Pancreas (tissue), 10 donors: ENCODE data around the gene CSNK2B. TPM values are rescaled to one million over a fixed set of nuclear protein-coding genes. Genes with fewer than 3 reads are reported as not detected.

Source experiments
- ATAC-seq, 4 donors: fragments of 200-7000 bp; cut with Tn5 transposase; one replicate each; pipeline versions ENCODE4 v1.8.0 to v1.9.1; 2020; ENCODE audit warnings: mild to moderate bottlenecking in 4 of 4, moderate library complexity in 4 of 4
- DNase-seq, 6 donors: peaks; one replicate each; pipeline ENCODE4 v3.0.0-alpha.2; 2020
- FAIRE-seq: peaks from 2 replicates; lab custom pipeline; 2012; peaks lifted over from hg19 to GRCh38; lab: Jason Lieb, UNC
- H3K27ac ChIP-seq, 4 donors: fragments of 200-600 bp; sonication (generic); 1 replicate in 3 of 4; 2 replicates in 1 of 4; pipeline versions ENCODE4 v1.5.0 to v1.8.0; 2020
- H3K27me3 ChIP-seq, 4 donors: fragments of 200-600 bp; one replicate each; pipeline ENCODE4 v1.8.0; 2021
- H3K36me3 ChIP-seq, 3 donors: fragments of 200-600 bp; sonication (generic) in 1 of 3; one replicate each; pipeline versions ENCODE4 v1.5.0 to v1.8.0; 2020 to 2021
- H3K4me1 ChIP-seq, 3 donors: fragments of 200-600 bp; one replicate each; pipeline ENCODE4 v1.8.0; 2021
- H3K4me3 ChIP-seq, 4 donors: fragments of 200-600 bp; sonication (generic) in 2 of 4; one replicate each; pipeline versions ENCODE4 v1.5.0 to v1.8.0; 2020 to 2021
- H3K9me3 ChIP-seq, 4 donors: fragments of 200-600 bp; one replicate each; pipeline ENCODE4 v1.8.0; 2021
- WGBS, 2 donors: extraction: QIAGEN DNeasy Blood & Tissue Kit; methylation state at CpG; one replicate each; pipeline ENCODE4 v1.1.7; 2013; 5-methylcytosine and 5-hydroxymethylcytosine counted together
- intact Hi-C, 3 donors: fragments of 100-400 bp; cut with DNase I; formaldehyde crosslinking; loops; one replicate each; pipeline versions ENCODE4 v1.11.1 to v1.14.2; 2022
- polyA plus RNA-seq, 2 donors: library from polyadenylated mRNA; stranded (reverse); fragments of 200-250 nt; gene quantifications; one replicate each; pipeline ENCODE4 v1.2.3, GENCODE V29; 2013
- total RNA-seq, 6 donors: library from RNA; stranded (reverse); fragmentation: NEBNext Ultra II Directional in 4 of 6; extraction: Animal tissue kit (Norgen Biotek cat#: 25700) in 4 of 6; gene quantifications; one replicate each; pipeline versions ENCODE4 v1.2.1 to v1.2.4, GENCODE V29; 2021 to 2023
- TF ChIP-seq, protein P1 (sequence below), 4 donors: fragments of 200-600 bp; sonication (generic) in 3 of 4; IDR thresholded peaks; one replicate each; pipeline versions ENCODE4 v1.5.0 to v1.8.0; 2021; ENCODE audit warnings: antibody characterized with exemption in 4 of 4
- donor health status: healthy with polysubstance abuse.
- donor health status: DM: no; HTN: no; CAD: no; lungs with moderate emphysema.
- donor health status: DM: no; HTN: no; CAD: no.
- donor health status: control.
- donor health status: control.
- donor health status: Bipolar disorder and iron deficiency.
- donor health status: DM: yes; HTN: yes; CAD: no.
- donor health status: DM: no; HTN: no; CAD: no.
- donor health status: DM: no; HTN: no; CAD: no.
- donor health status: DM: yes; HTN: yes; CAD: no.

CSNK2B gene
- total and polyA plus RNA-seq, 8 donors = 48.1 to 116 (median 59.3) TPM

DNA sequence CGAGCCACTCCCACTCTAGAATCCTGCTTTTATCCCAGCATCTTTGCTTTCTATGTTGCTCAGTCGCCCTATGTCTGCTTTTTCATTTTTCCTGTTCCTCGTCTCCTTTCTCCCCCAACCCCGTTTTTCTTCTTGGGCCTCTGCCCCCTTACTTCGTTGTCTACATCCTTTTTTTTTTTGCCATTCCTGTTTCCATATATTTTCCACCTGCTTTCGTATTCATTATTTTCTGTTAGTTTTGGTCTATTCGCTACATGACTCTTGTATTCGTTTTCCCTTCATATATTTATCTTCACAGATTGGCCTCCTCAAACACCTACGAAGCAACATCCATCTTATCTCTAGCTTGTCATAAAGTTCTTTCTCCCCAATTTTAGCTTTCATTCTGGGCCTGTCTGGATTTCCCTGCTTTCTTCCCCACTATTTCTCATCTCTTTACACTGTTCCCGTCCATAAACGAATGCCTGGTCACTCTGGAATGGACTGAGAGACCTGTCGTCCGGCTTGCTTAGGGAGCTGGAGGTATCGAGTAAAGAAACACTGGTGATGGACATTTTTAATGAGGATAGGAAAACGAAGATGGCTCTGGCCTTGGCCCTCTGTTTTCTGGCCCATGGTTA, 44.5 kb upstream of the CSNK2B start:
- no peak for ATAC-seq
- TF ChIP-seq, protein P1, sequence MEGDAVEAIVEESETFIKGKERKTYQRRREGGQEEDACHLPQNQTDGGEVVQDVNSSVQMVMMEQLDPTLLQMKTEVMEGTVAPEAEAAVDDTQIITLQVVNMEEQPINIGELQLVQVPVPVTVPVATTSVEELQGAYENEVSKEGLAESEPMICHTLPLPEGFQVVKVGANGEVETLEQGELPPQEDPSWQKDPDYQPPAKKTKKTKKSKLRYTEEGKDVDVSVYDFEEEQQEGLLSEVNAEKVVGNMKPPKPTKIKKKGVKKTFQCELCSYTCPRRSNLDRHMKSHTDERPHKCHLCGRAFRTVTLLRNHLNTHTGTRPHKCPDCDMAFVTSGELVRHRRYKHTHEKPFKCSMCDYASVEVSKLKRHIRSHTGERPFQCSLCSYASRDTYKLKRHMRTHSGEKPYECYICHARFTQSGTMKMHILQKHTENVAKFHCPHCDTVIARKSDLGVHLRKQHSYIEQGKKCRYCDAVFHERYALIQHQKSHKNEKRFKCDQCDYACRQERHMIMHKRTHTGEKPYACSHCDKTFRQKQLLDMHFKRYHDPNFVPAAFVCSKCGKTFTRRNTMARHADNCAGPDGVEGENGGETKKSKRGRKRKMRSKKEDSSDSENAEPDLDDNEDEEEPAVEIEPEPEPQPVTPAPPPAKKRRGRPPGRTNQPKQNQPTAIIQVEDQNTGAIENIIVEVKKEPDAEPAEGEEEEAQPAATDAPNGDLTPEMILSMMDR (IDR thresholded peaks at IDR 0.05) = no peak
- Histone ChIP-seq H3K36me3 (peaks cover 10 to 25% (median 24%) of the 10 kb centered on the region in 3 donors), H3K27me3 (no peaks in the 10 kb centered on the region), H3K4me3 (peak overlapping the region; percentile 58 to 88 (median 78)), H3K4me1 (peaks cover 4 to 8% (median 4%) of the 10 kb centered on the region in 3 donors), H3K27ac (peak overlapping the region; percentile 80 to 92 (median 88)), H3K9me3 (no peaks in the 10 kb centered on the region)
- intact Hi-C loops = no loop called here
- DNase-seq = no peak
- WGBS, 2 donors = 4 to 7% methylated on average over 15 of the region's 15 CpGs
- FAIRE-seq = no peak

DNA sequence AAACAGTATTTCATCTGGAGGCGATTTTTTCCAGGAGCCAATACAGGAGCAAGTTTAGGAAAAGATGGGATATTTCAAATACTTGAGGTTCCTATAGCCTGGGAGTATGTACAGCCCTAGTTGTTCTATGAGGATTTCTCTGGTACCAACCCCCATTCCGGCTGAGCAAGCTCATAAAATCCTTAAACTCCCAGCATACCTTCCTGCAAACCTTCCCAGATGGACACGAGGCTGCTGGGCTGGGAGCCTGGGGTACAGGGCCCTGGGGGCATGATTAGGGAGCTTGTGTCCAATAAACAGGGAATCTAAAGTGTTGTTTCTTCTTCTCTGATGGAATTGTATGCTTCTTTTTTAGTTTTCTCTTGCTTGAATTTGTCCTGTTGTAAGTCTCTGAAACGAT, 43.9 kb upstream of the CSNK2B start:
- Histone ChIP-seq H3K27ac (peak overlapping the region in 2 of 4 donors; percentile 91 to 92), H3K9me3 (no peaks in the 10 kb centered on the region), H3K36me3 (peaks cover 15 to 30% (median 30%) of the 10 kb centered on the region in 3 donors), H3K27me3 (no peaks in the 10 kb centered on the region), H3K4me1 (peaks cover 4 to 8% (median 4%) of the 10 kb centered on the region in 3 donors), H3K4me3 (peak overlapping the region in 3 of 4 donors; percentile 58 to 88 (median 78))
- FAIRE-seq (no peak), ATAC-seq (no peak), DNase-seq (no peak)
- TF ChIP-seq, protein P1 (IDR thresholded peaks at IDR 0.05) = no peak
- 15 to 18% methylated on average over 4 of the region's 4 CpGs for WGBS, 2 donors
- intact Hi-C loops = no loop called here

DNA sequence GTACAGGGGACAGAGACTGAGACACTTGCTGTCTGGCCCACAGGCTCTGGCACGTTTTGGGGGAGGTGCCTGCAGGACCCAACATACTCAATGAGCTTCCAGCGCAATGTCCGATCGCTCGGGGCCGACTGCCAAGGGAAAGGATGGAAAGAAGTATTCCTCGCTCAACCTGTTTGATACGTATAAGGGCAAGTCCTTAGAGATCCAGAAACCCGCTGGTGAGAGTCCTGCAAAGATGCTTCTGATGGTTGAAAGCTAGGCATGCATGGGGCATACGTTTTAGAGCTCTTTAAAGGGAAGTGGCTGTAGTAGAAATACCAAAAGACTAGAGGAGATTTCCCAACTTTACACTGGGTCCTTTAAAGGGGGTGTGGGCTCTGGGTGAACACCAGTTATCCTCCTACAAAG, 43.2 kb upstream of the CSNK2B start:
- 19 to 31% methylated on average over 10 of the region's 10 CpGs for WGBS, 2 donors
- Histone ChIP-seq H3K9me3 (no peaks in the 10 kb centered on the region), H3K4me3 (peak overlapping the region in 1 of 4 donors; percentile 78), H3K36me3 (peaks cover 19 to 37% (median 36%) of the 10 kb centered on the region in 3 donors), H3K27me3 (no peaks in the 10 kb centered on the region), H3K4me1 (peaks cover 4 to 8% (median 4%) of the 10 kb centered on the region in 3 donors), H3K27ac (peak overlapping the region in 1 of 4 donors; percentile 91)
- TF ChIP-seq, protein P1 (IDR thresholded peaks at IDR 0.05) = no peak
- intact Hi-C loops = no loop called here
- FAIRE-seq = no peak
- DNase-seq = peak in 1 of 6 donors; percentile 42
- no peak for ATAC-seq

DNA sequence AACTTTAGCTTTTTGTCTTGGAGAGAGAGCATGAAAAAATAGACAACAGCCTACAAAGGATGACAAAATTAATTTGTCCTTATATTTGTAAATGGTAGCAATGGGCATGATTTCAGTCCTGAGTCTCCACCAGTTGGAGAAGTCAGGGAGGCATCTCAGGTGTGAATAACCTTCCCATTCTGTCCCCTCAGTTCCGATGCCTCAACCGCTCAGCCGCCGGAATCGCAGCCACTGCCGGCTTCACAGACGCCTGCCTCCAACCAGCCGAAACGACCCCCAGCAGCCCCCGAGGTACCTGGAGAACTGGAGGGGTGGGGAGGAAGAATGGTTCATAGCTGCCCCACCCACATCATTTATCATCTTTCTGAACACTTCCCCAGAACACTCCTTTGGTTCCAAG, 41.8 kb upstream of the CSNK2B start:
- intact Hi-C loops = no loop called here
- ATAC-seq = no peak
- TF ChIP-seq, protein P1 (IDR thresholded peaks at IDR 0.05) = no peak
- DNase-seq = no peak
- Histone ChIP-seq H3K27ac (no peak overlapping the region), H3K4me1 (peaks cover 4 to 8% (median 4%) of the 10 kb centered on the region in 3 donors), H3K4me3 (no peak overlapping the region), H3K27me3 (no peaks in the 10 kb centered on the region), H3K36me3 (peaks cover 22 to 51% (median 48%) of the 10 kb centered on the region in 3 donors), H3K9me3 (no peaks in the 10 kb centered on the region)
- FAIRE-seq = no peak
- 86 to 92% methylated on average over 10 of the region's 10 CpGs for WGBS, 2 donors

DNA sequence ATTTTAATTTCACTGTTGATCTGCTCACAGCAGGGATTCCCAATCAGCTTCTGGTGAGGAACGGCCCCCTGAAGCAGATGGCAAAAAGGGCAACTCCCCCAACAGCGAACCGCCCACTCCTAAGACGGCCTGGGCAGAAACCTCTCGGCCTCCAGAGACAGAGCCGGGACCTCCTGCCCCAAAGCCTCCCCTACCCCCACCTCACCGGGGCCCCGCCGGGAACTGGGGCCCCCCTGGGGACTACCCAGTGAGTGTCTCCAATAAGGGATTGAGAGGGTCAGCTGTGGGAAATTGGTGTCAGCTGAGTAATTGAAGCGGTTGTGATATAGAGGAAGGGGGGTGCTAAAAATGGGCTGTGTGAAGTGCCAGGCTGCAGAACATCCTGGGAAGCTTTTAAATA, 38.9 kb upstream of the CSNK2B start:
- intact Hi-C loops = no loop called here
- 94 to 96% methylated on average over 10 of the region's 10 CpGs for WGBS, 2 donors
- Histone ChIP-seq H3K27me3 (no peaks in the 10 kb centered on the region), H3K4me1 (peaks cover 3 to 6% (median 4%) of the 10 kb centered on the region in 3 donors), H3K9me3 (no peaks in the 10 kb centered on the region), H3K27ac (no peak overlapping the region), H3K36me3 (peaks cover 25 to 80% (median 71%) of the 10 kb centered on the region in 3 donors), H3K4me3 (no peak overlapping the region)
- ATAC-seq = no peak
- no peak for FAIRE-seq
- TF ChIP-seq, protein P1 (IDR thresholded peaks at IDR 0.05) = no peak
- DNase-seq = no peak
